Activated naive CD4-positive, alpha-beta T cell treated with anti-CD3 and anti-CD28 coated beads, Interleukin-2, amount 50 U/mL, for 16 hours (primary cell): ENCODE results near the gene SETD4.

Source experiments
- DNase-seq: peaks from one replicate; pipeline ENCODE4 v3.0.0-alpha.2; 2020

SETD4 gene

GRCh38 chr21:36044056-36044455 lies 16.3 kb downstream of the SETD4 start:
- DNase-seq: no peak

DNA sequence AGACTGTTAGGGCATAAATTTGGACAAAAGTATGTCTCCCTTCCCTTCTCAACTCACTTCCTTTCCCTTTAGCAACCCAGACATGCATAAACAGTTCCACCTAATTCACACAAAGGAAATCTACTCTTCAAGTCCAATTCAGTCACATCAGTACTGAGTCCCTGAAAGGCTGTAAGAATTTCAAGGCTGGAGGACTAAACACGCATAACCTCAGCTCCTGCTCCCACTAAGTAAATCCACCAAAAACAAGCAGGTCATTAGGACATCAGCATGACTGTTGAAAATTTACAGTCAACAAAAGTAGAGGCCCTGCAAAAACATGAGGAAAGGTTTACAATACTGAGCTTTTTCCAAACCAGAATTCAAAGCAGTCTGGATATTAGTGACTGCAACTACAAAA lies 18.4 kb downstream of the SETD4 start:
- DNase-seq: no peak

- no peak for DNase-seq
These were observed 19.9 kb downstream of the SETD4 start for GRCh38 chr21:36040389-36040788.

DNA sequence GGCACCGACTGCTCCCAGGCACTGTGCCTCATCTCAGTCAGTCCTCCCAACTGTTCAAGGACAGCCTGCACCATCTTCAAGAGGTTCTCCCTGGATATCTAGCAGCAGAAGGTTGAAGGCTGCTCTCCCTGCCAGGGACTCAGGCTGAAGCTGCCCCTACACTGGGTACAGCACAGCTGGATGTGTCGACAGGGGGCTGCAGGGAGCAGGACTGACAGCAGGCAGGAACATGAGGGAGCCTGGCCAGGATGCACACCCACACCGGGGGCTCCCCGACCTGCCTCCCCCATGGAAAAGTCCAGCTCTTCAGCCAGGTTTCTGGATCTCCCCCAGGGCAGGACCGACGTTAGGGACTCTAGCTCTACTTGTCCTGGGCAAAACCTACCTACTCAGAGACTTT lies 20.5 kb downstream of the SETD4 start:
- DNase-seq: no peak

- no peak for DNase-seq
These were observed 21.4 kb downstream of the SETD4 start for GRCh38 chr21:36038701-36039497.

GRCh38 chr21:36035381-36035791 lies 24.9 kb downstream of the SETD4 start:
- DNase-seq: no peak

- DNase-seq: no peak
These were observed 26.0 kb downstream of the SETD4 start for GRCh38 chr21:36034211-36034913.

GRCh38 chr21:36032647-36033406 lies 27.5 kb downstream of the SETD4 start:
- DNase-seq: no peak

DNA sequence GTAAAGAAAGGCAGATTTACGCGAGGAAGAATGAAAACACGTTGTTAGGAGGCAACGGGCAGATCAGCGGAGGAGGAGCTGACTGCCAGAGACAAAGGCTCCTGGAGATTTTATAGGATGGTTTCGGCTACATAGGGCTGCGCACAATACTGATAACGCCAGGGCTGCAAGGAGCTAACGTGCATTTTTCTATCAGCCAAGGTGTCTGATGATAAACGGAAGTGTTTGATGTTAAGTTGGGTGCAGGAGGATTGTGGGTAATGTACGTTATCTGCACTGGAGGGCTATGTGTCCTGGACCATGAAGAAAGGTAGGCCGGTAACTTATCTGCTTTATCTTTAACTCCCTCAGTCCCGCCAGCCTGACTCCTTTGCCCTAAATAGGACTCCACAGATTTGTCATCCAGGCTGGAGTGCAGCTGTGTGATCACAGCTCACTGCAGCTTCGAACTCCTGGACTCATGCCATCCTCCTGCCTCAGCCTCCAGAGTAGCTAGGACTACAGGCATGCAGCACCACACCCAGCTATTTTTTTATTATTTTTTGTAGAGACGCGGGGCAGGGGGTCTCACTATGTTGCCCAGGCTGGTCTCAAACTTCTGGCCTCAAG lies 29.6 kb downstream of the SETD4 start:
- DNase-seq: no peak

GRCh38 chr21:36029309-36029708 lies 31.0 kb downstream of the SETD4 start:
- no peak for DNase-seq

DNA sequence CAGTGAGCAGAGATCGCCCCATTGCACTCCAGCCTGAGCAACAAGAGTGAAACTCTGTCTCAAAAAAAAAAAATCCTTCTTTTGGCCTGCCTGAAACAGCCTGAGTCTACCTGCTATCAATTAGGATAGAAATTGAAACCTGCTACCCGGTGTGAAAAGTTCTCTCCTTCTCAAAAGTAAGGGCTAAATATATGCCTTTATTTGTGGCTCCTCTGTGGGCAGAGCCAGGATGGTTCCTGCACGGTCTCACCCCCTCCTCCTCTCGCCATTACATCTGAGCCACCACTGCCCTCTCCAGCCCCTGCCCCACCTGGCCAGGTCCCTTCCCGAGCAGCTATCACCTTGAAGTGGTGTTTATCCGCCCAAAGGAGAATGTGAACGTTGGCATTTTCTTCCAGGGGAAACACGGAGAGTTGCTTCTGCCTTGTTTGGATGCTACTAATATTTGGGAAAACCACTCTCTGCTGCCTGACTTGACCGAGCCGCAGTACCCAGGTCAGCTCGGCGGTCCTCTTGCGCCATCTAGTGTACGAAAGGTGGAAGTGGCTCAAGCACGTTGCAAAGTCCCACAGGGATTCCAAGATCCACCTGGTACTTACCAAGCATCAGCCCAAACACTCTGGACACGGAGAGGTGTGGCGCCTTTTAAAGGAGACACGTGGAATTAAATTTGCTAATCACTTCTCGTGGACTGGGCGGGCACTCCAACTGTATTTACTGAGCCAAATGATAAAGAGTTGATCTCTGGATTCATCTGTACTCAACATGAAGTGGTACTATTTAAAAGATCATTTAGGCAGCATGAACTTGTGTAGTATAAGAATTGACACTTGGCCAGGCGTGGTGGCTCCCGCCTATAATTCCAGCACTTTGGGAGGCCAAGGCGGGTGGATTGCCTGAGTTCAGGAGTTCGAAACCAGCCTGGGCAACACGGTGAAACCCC lies 31.9 kb downstream of the SETD4 start:
- peak; percentile 60 for DNase-seq

- no peak for DNase-seq
These were observed 33.0 kb downstream of the SETD4 start for GRCh38 chr21:36027347-36027746.

- no peak for DNase-seq
These were observed 35.5 kb downstream of the SETD4 start for GRCh38 chr21:36024782-36025181.

DNA sequence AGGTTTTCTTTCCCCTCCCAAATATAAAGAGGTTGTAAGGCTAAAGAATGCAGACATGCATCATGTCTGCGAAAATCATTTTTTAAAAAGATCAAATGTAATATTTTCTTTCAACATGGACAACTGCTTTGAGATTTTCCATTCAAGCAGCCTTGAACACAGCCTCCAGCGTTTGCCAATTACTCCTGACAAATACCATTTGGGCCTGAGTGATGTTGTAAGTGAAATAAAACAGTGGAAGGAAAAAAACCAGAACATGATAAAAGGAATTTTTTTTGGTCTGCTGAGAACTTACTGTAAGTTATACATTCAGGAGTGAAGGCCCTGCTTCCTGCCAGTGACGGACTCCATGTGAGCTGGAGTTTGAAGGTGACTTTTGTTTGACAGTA lies 37.2 kb downstream of the SETD4 start:
- no peak for DNase-seq

GRCh38 chr21:36022427-36023091 lies 37.8 kb downstream of the SETD4 start:
- no peak for DNase-seq

DNA sequence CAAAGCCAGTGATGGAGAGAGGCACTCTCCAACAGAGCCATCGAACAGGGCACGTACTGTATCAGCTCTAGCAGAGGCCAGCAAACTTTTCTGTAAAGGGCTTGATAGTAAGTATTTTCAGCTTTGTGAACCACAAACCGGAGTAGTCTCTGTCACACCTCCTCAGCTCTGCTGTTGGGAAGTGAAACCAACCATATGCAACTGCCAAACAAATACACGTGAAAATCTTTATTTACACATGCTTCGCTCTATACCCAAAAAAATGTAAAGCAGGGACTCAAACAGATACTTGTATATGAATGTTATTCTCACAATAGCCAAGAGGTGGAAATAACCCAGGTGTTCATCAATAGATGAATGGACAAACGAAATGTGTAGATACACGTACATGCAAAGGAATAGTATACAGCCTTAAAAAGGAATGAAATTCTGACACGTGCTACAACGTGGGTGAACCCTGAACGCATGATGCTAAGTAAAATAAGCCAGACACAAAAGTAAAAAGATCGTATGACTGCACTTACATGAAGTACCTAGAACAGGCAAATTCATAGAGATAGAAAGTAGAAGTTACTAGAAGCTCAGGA lies 39.0 kb downstream of the SETD4 start:
- DNase-seq: no peak

DNA sequence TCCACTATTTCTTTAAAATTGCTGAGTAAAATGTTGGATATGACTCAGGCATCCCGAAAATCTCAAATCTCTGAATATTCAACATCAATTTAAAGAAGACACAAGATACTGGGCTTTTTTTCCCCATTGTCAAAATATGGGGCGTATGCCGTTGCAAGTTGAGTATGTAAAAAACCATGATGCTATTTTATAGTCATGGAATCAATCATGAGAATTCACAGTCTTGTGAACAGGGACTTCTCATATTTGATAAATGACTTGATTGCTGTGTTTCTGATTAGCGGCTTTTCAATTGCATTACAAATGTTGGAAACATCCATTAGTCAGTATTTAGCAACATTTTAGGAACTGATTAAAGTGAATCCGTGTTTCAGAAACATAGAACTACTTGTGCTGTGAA lies 45.3 kb downstream of the SETD4 start:
- no peak for DNase-seq

DNA sequence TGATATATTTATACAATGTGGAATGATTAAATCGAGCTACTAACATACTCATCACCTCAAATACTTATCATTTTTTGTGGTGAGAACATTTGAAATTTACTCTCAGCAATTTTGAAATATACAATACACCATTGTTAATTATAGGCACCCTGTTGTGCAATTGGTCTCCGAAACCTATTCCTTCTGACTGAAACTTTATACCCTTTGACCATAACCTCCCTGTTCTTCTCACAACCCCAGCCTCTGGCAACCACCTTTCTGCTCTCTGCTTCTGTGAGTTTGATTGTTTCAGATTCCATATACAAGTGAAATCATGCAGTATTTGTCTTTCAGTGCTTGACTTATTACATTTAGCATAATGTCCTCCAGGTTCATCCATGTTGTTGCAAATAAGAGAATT lies 49.5 kb downstream of the SETD4 start:
- DNase-seq: no peak

- DNase-seq: no peak
These were observed 51.8 kb downstream of the SETD4 start for GRCh38 chr21:36008505-36008904.

- DNase-seq: no peak
These were observed 54.4 kb downstream of the SETD4 start for GRCh38 chr21:36005879-36006400.

GRCh38 chr21:36005018-36005417 lies 55.3 kb downstream of the SETD4 start:
- no peak for DNase-seq
